Progenitor cell of endocrine pancreas (in vitro differentiated cells): ENCODE data around the gene APBB2. TPM values are rescaled to one million over a fixed set of nuclear protein-coding genes. Genes with fewer than 3 reads are reported as not detected.

Source experiments
- DNase-seq: peaks from one replicate; pipeline ENCODE4 v3.0.0; 2021; ENCODE audit warnings: low spot score; ENCODE audit not compliant: unreplicated experiment
- H3K27ac Mint-ChIP-seq: 2 replicates; pipeline ENCODE4 v1.8.0; 2021; ENCODE audit warnings: mild to moderate bottlenecking, moderate library complexity, mixed read lengths
- H3K27me3 Mint-ChIP-seq: 2 replicates; pipeline ENCODE4 v1.8.0; 2021; ENCODE audit warnings: mixed read lengths
- H3K36me3 Mint-ChIP-seq: 2 replicates; pipeline ENCODE4 v1.8.0; 2022; ENCODE audit warnings: mixed read lengths; ENCODE audit not compliant: insufficient read depth
- H3K4me1 Mint-ChIP-seq: 2 replicates; pipeline ENCODE4 v1.8.0; 2021; ENCODE audit warnings: low read depth, mixed read lengths
- H3K4me3 Mint-ChIP-seq: 2 replicates; pipeline ENCODE4 v1.8.0; 2021; ENCODE audit warnings: low read depth, mild to moderate bottlenecking, moderate library complexity, mixed read lengths
- H3K9me3 Mint-ChIP-seq: 2 replicates; pipeline ENCODE4 v1.8.0; 2021; ENCODE audit warnings: low read depth, mixed read lengths
- total RNA-seq: library from RNA; stranded (reverse); gene quantifications from 2 replicates; pipeline ENCODE4 v1.2.1, GENCODE V29; 2021
- TF ChIP-seq, protein P1 (sequence below): fragments of 200-600 bp; sonication (generic); IDR thresholded peaks from one replicate; pipeline ENCODE4 v1.5.0; 2021; ENCODE audit warnings: antibody characterized with exemption, mild to moderate bottlenecking; ENCODE audit not compliant: unreplicated experiment

The APBB2 gene
- total RNA-seq, 1 donor from 2014 or later = 61.7 TPM

GRCh38 chr4:41067369-41067768, 147.0 kb downstream of the APBB2 start:
- H3K9me3 Mint-ChIP-seq = no peaks in the 10 kb centered on the region

DNA sequence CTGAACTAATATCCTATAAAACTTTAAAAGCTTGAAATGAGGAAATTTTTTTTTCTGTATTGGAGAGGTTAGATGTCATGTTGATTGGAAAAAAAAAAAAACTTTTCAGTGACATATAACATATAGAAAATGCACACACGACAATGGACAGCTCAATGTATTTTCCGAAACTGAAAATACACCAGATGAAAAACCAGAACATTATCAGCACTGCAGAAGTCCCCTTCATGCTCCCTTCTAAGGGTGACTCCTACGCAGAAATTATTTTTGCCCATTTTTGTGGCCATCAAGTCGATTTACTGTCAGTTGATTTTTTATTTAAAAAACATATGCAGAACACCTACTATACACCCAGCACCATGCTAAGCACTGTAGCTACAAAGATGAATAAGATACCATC, 148.3 kb downstream of the APBB2 start:
- no peak overlapping the region for H3K4me3 Mint-ChIP-seq
- TF ChIP-seq, protein P1, sequence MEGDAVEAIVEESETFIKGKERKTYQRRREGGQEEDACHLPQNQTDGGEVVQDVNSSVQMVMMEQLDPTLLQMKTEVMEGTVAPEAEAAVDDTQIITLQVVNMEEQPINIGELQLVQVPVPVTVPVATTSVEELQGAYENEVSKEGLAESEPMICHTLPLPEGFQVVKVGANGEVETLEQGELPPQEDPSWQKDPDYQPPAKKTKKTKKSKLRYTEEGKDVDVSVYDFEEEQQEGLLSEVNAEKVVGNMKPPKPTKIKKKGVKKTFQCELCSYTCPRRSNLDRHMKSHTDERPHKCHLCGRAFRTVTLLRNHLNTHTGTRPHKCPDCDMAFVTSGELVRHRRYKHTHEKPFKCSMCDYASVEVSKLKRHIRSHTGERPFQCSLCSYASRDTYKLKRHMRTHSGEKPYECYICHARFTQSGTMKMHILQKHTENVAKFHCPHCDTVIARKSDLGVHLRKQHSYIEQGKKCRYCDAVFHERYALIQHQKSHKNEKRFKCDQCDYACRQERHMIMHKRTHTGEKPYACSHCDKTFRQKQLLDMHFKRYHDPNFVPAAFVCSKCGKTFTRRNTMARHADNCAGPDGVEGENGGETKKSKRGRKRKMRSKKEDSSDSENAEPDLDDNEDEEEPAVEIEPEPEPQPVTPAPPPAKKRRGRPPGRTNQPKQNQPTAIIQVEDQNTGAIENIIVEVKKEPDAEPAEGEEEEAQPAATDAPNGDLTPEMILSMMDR = no peak
- no peak for DNase-seq
- H3K27me3 Mint-ChIP-seq = no peaks in the 10 kb centered on the region
- no peaks in the 10 kb centered on the region for H3K36me3 Mint-ChIP-seq
- no peak overlapping the region for H3K27ac Mint-ChIP-seq
- H3K9me3 Mint-ChIP-seq = no peaks in the 10 kb centered on the region
- peaks cover 2% of the 10 kb centered on the region for H3K4me1 Mint-ChIP-seq

More at GRCh38 chr4:41067369-41067768, 147.0 kb downstream of the APBB2 start:
- no peaks in the 10 kb centered on the region for H3K36me3 Mint-ChIP-seq
- TF ChIP-seq, protein P1 = no peak
- H3K27me3 Mint-ChIP-seq = no peaks in the 10 kb centered on the region
- H3K27ac Mint-ChIP-seq = no peak overlapping the region
- DNase-seq = no peak
- no peak overlapping the region for H3K4me3 Mint-ChIP-seq
- H3K4me1 Mint-ChIP-seq = peaks cover 8% of the 10 kb centered on the region

- Mint-ChIP-seq H3K36me3 (no peaks in the 10 kb centered on the region), H3K27me3 (no peaks in the 10 kb centered on the region), H3K27ac (no peak overlapping the region), H3K4me3 (no peak overlapping the region), H3K9me3 (no peaks in the 10 kb centered on the region), H3K4me1 (no peaks in the 10 kb centered on the region)
- no peak for DNase-seq
- TF ChIP-seq, protein P1 = no peak
Measured at GRCh38 chr4:41065434-41066006, 148.8 kb downstream of the APBB2 start.

GRCh38 chr4:41064953-41065352, 149.4 kb downstream of the APBB2 start:
- H3K4me3 Mint-ChIP-seq = no peak overlapping the region
- TF ChIP-seq, protein P1 = no peak
- DNase-seq = no peak
- H3K27ac Mint-ChIP-seq = no peak overlapping the region
- no peaks in the 10 kb centered on the region for H3K27me3 Mint-ChIP-seq
- H3K9me3 Mint-ChIP-seq = peaks cover 3% of the 10 kb centered on the region
- peaks cover 2% of the 10 kb centered on the region for H3K36me3 Mint-ChIP-seq
- H3K4me1 Mint-ChIP-seq = no peaks in the 10 kb centered on the region

DNA sequence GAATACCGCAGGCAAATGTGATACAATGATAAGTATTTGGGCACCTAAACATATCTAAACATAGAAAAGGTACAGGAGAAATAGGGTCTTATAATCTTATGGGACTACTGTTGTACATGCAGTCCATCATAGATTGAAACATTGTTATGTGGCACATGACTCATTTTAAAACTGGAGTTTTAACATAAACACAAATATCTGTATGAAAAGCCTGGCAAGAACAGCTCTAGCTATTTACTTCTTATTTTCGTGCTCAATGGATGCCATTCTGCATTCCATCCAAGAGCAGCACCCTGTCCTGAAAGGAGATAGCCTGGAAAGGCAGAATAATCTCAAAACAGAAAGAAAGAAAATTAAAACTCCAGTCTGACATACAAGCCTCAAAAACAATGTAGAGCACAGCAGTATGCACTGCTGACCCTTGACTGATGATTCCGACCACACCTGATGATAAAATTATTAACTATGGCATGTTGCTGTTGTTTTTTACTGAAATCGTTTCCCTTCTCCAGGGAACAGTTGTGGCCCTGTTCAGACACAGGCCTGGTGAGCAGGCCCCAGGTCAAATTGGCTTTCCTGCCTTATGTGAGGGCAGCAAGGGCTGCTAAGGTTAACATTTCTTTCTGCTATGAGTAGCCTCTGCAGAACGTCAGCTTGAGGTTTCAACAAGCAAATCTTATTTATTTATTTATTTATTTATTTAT, 152.7 kb downstream of the APBB2 start:
- Mint-ChIP-seq H3K27ac (no peak overlapping the region), H3K4me1 (no peaks in the 10 kb centered on the region), H3K4me3 (no peak overlapping the region), H3K27me3 (no peaks in the 10 kb centered on the region), H3K36me3 (peaks cover 10% of the 10 kb centered on the region), H3K9me3 (peaks cover 3% of the 10 kb centered on the region)
- TF ChIP-seq, protein P1 = no peak
- DNase-seq = no peak
